HG03565 (cell line): ENCODE results near the gene BTBD19.
"Not testable (repeated sequence)": the region's sequence is repeated elsewhere in the genome, so short reads cannot be mapped to it uniquely, and the experiment has no call there.

Experiments
- ATAC-seq: cut with Tn5 transposase; IDR thresholded peaks from one replicate; pipeline ENCODE4 v1.9.1; 2021; ENCODE audit warnings: mild to moderate bottlenecking, moderate library complexity; ENCODE audit not compliant: unreplicated experiment

Gene BTBD19

DNA sequence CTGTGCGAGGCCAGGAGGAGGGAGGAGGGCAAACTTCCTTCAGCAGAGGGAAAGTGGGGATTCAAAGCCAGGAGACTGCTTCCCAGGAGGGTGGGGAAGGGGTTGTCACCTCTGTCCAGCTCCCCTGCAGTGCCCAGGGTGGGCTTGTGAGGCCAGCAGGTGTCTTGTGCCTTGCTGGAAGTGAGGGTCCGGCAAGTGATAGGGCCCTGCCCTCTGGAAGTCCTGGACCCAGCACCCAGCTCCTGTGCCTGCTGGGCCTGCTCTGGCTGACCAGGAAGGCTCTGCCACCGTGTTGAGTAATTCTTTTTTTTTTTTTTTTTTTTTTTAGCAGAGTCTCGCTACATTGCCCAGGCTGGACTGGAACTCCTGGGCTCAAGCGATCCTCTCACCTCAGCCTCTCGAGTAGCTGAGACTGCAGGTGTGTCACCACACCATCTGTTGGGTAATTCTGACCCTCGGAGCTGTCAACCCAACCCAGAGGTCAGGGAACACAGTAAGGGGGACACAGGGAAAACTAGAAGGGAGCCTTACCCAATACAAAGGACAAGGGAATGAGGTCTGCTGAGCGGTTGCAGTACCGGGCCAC lies 21.4 kb upstream of the BTBD19 start:
- no peak for ATAC-seq

DNA sequence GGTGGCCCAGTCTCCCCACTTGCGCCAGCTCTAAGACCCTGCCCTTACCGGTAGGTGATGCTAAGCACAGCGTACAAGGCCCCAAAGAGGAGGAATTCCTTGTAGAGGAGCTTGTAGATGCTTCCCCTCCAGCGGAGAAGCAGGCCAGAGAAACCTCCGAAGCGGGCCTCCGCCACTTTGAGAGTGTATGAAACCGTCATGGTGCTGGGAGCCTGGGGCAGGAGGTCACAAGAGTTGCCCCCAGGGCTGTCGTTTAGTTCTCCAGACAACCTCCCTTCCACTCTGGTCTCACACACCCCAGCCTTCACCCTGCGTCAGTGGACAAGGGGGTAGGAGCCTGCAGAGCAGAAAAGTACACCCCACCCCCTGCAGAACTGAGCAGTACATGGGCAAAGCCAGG lies 20.8 kb upstream of the BTBD19 start:
- no peak for ATAC-seq

DNA sequence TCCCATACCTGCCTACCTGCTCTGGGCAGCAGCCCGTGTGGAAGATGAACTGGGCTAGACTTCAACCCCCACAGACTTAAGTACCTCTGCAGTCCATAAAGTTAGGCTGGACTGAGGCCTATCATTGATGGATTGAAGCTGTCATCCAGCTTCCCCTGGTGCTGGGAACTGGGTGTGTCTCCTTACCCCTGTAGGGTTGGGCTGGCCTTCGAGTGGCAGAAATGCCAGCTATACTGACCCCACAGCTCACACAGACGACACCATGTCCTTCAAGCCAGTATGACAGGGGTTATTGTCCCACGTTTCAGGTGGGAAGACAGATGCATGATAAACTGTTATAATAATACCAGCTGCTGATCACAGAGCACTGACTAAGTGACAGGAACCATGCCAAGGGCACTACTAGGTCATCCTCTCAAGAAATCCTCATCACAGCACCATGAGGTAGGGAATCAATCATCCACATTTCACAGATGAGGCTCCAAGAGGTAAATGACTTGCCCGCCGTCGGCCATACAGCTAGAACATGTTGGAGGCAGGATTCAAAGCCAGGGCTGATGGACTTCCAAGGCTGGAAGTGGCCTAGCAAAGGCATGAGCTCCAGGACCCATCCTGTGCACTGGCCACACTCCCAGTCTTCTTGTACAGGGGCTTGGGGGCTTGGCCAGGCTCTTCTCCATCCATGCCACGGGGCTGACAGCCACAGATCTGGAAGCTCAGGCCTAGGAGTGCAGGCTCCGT lies 20.0 kb upstream of the BTBD19 start, which contains the start of gene BEST4:
BEST4 (minus strand) TSS at position 51 of the 741 bp plus-strand sequence. CDS start 465 bp downstream, outside the sequence.
- ATAC-seq: no peak

DNA sequence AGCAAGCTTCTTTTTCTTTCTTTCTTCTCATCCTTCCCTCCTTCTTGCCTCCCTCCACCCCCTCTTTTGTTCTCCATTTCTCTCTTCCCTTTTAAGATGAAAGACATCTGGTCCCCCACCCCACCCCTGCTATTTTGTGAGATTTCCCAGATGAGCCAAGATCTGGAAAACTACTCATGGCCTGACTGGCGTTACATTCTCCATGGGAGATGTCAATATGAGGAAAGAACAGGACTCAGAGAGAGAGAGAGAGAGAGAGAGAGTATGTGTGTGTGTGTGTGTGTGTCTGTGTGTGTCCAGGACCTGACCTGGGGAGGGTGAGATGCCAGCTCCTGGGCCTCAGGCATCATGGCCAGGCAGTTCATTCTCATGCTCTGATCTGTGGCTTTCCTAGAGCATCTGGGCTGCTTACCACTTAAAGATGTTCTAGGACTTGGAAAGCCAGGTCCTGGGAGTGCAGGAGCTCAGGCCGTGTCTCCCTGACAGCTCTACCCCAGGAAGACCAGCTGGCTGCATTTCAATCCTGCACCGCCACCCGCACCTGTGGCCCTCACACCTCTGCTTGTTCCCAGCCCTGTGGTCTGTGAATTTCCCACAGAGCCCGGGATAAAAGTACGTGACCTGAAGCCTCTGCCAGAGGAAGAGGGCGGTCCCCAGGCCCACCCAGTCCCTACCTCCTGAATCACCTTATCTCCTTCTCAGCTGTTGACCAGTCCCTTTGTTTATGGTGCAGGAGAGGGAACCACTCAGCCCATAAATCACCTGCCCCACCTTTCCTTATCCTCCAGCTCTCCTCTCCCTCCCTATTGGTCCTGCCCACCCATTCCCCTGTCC lies 17.1 kb upstream of the BTBD19 start:
- no peak for ATAC-seq

DNA sequence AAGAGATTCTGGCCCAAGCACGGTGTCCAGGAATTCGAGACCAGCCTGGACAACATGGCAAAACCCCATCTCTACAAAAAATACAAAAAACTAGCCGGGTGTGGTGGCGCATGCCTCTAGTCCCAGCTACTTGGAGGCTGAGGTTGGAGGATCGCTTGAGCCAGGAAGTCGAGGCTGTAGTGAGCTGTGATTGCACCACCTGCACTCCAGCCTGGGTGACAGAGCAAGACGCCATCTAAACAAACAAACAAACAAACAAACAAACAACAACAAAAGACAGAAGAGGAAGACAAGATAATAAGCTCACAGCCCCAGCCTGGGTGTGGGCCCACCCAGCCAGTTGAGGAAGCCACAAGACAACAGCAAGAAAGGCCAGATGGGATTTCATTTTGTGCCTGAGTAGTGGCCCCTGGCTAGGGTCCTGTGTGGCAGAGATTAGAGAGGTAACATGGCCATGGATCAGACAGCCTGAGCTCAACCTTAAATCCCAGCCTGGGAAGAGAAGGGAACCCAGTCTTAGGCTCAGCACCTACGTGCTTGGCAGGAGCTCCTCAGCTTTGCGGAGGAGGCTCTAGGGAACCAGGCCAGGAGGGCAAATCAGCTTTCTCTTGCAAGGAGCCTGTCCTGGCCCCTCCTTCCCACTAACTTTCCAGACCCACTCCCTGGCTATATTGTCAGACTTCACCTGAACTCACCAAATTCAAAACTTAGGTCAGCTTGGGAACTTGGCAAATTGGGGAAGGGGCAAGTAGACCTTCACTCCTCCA lies 15.4 kb upstream of the BTBD19 start:
- ATAC-seq: no peak

DNA sequence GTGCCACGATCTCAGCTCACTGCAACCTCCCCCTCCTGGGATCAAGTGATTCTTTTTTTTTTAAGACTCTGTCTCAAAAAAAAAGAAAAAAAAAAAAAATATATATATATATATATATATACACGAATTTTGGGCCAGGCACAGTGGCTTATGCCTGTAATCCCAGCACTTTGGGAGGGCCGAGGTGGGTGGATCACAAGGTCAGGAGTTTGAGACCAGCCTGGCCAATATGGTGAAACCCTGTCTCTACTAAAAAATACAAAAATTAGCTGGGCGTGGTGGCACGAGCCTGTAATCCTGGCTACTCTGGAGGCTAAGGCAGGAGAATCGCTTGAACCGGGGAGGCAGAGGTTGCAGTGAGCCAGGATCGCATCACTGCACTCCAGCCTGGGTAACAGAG lies 10.4 kb upstream of the BTBD19 start:
- not testable (repeated sequence) for ATAC-seq

DNA sequence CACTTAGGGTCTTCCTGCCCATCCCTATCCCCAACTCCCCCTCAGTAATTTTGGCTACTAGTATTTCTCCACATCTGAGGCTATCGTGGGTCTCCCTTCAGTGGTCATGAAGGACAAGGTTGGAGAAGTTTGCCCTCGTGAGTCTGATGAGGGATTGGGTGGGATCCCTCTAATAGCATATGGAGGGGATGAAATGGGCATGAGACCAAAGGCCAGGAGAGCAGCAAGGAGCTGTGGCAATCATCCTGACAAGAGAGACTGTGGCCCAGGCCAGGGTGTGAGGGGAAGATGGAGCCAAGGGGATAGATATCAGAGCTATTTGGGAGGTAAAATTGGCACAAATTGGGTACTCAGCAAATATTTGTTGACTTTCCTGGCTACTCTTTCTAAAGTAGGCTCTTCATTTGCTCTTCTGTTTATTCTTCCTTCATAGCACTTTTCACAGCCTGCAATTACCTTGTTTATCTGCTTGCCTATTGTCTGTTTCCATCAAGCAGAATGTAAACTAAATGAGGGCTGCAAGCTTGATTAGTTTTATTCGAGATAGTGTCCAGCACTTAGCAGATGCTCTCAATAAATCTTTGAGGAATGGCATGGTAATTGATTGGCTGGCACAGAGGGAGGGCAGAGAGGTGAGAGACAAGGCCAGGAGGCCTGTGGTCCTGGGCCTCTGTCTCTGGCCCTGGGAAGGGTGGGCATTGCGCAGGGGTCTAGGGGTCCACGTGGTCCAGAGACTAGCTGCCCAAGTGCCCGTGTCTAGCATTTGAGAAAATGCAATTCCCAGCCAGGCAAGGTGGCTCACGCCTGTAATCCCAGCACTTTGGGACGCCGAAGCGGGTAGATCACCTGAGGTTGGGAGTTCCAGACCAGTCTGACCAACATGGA lies 9.6 kb upstream of the BTBD19 start:
- ATAC-seq: no peak

DNA sequence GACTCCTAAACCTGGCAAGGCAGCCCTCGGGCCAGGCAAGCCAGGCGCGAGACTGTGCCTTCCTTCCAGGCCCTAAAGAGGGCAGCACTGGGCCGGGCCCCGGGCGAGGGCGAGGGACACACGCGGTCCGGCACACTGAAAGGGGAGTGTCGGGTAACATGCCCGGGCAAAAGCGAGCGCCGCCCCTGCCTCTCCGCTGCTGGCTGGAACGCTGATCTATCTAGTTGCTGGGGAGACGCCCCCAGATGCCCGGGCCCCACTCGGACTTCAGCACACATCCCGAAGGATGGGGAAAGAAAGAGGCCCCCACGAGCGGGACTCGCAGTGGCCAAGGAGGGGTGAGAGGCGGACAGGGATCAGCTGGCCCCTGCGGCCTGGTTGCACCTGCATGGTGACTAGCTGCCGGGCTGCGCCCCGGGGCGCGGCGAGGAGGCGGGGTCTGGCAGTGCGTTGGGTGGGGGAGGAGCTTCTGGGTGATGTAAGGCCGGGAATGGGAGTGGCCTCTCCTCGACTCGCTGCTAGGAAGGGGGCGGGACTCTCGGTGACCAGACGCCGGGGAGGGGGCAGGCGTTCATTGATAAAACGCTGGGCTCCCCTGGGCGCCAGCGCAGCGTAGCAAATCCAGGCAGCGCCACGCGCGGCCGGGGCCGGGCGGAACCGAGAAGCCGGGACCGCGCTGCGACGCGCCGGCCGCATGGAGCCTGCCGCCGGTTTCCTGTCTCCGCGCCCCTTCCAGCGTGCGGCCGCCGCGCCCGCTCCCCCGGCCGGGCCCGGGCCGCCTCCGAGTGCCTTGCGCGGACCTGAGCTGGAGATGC lies 8.3 kb upstream of the BTBD19 start, which contains the start of gene PLK3:
PLK3 (plus strand) TSS at position 608 of the 815 bp plus-strand sequence; CDS start at position 695, 87 bp downstream.
- ATAC-seq: peak; percentile 69

DNA sequence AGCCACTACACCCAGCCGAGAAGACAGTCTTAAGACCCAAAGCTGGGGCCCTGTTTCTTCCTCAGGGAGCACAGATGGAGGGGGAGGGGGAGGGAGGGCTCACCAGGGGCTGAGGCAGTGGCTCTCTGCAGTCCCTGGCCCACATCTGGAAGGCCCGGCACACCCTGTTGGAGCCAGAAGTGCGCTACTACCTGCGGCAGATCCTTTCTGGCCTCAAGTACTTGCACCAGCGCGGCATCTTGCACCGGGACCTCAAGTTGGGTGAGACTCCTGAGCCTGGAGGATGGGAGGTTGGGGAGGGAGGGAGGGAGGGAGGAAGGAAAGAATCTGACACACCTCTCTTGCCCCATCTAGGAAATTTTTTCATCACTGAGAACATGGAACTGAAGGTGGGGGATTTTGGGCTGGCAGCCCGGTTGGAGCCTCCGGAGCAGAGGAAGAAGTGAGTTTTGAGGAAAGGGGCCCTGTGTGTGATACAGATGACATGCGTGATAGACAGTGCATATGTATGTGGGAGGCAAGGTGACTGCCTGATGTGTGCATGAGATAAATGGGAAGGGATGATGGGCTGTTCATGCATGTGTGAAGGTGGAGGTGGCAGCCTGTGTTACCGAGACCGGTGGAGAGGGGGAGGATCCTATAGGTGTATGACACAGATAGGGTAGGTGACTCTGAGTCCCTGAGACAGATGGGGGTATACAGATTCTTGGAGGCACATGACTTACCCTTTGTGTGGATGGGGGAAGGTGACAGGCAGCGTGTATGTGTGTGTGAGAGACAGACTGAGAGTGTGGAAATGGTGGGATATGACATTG lies 6.6 kb upstream of the BTBD19 start:
- ATAC-seq: no peak

DNA sequence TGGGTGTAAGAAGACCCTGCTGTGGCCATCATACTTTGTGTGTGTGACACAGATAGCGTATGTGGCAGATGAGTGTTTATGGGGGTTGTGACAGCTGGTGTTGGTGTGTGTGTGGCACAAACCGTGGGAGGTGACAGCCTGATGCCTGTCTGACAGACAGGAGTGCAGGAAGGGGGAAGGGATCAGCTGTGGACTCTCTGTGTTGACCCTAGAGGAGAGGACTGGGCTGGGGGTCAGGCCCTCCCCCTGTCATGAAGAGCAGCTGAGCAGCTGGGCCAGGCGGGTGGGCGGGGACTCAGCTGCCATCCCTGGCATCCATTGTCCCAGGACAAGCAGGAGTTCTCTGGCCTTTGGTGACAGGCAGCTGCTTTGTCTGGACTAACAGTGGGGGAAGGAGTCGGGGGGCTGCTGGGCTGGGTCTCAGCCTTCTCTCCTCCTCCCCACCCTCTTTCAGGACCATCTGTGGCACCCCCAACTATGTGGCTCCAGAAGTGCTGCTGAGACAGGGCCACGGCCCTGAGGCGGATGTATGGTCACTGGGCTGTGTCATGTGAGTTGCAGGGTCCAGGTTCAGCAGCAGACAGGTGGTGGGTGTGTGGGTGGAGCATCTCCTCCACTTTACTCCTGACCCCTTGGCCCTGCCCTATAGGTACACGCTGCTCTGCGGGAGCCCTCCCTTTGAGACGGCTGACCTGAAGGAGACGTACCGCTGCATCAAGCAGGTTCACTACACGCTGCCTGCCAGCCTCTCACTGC lies 5.8 kb upstream of the BTBD19 start:
- no peak for ATAC-seq

DNA sequence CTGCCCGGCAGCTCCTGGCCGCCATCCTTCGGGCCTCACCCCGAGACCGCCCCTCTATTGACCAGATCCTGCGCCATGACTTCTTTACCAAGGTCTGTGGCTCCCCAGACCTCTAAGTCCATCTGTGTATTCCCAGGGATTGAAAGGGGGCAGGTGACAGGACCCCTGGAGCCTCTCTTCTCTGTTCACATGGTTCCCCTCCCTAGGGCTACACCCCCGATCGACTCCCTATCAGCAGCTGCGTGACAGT lies 5.3 kb upstream of the BTBD19 start:
- ATAC-seq: no peak

DNA sequence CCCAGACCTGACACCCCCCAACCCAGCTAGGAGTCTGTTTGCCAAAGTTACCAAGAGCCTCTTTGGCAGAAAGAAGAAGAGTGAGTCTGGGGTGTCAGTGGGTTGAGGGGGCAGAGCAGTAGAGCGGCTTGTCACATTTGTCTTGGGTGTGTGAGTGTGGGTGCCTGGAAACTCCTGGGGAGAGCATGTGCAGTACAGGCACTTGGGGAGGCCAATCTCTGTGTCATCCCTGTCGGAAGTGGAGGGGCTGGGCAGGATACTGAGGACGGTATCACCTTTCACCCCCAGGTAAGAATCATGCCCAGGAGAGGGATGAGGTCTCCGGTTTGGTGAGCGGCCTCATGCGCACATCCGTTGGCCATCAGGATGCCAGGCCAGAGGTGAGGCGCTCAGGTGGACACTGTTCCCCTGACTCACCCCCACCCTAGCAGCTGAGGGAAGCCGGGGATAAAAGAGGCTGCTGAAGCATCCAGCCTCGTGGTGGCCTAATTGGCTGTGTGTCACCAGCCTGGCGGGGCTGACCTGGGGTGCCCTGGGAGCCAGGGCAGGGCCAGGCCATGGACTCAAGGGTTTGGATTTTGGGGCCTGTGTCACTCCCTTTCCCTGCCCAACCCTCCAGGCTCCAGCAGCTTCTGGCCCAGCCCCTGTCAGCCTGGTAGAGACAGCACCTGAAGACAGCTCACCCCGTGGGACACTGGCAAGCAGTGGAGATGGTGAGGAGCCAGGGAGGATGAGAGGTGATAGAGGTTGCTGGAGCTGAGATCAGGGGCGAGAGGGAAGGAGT lies 4.8 kb upstream of the BTBD19 start:
- no peak for ATAC-seq

DNA sequence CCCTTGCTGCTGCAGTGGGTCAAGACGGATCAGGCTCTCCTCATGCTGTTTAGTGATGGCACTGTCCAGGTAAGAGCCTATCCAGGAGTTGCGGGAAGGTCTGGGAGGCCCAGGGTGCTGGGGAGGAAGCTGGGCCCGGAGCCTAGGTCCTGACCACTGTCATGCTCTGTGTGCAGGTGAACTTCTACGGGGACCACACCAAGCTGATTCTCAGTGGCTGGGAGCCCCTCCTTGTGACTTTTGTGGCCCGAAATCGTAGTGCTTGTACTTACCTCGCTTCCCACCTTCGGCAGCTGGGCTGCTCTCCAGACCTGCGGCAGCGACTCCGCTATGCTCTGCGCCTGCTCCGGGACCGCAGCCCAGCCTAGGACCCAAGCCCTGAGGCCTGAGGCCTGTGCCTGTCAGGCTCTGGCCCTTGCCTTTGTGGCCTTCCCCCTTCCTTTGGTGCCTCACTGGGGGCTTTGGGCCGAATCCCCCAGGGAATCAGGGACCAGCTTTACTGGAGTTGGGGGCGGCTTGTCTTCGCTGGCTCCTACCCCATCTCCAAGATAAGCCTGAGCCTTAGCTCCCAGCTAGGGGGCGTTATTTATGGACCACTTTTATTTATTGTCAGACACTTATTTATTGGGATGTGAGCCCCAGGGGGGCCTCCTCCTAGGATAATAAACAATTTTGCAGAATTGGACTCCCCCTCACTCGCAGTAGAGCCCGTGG lies 2.9 kb upstream of the BTBD19 start:
- no peak for ATAC-seq

DNA sequence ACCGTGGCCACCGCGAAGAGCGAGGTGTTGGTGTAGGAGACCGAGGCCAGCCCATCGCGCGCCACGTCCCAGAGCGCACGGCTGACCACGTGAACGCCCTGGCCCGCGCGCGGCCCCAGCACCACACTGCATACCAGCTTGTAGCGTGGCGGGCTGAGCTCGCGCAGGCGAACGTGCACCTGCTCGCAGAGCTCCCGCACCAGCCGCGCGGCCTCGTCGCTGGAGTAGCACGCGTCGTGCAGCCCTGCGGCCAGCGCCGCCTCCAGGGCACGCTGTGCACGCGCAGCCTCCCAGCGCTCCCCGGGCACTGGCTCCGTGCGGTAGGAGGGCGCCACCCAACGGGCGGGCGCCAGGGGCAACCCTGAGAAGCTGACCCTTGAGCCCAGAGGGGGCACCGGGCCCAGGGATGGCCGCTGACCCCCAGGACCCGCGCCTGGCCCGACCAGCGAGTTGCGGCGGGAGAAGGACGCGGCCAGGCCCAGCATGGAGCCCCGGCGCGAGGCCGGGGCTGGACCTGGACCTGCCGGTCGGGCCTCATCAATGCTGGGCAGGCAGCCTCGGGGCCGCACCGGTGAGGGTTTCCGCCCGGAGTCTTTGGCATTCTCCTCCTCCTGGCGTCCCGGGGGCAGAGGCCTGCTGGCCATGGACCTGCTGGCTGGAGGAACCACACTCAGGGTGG lies 2.2 kb upstream of the BTBD19 start:
- ATAC-seq: no peak

DNA sequence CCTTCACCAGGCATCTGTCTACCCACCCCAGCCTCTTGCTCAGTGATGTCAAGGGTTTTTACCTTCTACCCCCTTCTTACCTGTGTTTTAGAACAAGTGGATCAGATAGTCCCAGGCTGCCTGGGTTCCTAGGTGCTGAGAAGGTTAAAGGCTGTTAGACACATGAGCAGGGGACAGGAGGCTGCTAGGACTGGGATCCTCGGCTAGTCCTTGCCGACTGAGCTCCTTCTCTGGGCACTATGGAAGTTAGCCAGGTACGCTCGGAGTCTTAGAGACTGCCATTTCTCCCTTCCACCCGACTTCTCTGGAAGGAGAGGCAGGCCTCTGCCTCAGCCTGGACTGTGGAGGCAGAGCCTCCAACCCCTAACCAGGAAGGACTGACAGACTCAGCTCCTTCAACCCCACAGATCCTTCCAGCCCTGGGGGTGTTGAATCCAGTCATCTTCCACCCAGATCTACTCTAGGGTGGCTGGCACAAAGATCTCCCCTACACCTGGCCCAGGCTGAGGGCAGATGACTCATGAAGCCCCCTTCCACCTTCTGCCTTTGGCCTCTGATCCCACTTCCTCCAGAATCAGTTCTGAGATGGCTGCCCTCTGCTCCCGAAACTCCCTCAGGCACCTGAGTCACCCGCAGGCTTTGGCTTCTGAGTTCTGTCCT lies 1.5 kb upstream of the BTBD19 start, which contains the start of gene DYNLT4:
DYNLT4 (minus strand) TSS at position 648 of the 660 bp plus-strand sequence. CDS start 683 bp downstream, outside the sequence.
- no peak for ATAC-seq
